ENCODE measurements around the gene PRAC2.
A peak's percentile ranks its signal among the peaks of the same experiment; 100 is the strongest.

PRAC2 gene

GRCh38 chr17:48720266-48721008 lies 2.5 kb upstream of the PRAC2 start:
- no peak for DNase-seq

GRCh38 chr17:48721009-48721402 lies 2.0 kb upstream of the PRAC2 start:
- DNase-seq = no peak

GRCh38 chr17:48722201-48722907 lies 631 bp upstream of the PRAC2 start, which contains the start of gene PRAC1:
TSS of gene PRAC1 (minus strand) at chr17:48722518. CDS start at chr17:48722392, 126 bp downstream.
- DNase-seq = no peak

- DNase-seq = no peak
Measured at GRCh38 chr17:48723423-48724250, 652 bp downstream of the PRAC2 start.

- peak; percentile 6 to 45 for DNase-seq
Measured at GRCh38 chr17:48724251-48725003, 1.4 kb downstream of the PRAC2 start.

GRCh38 chr17:48725004-48725287 lies 2.0 kb downstream of the PRAC2 start:
- DNase-seq = no peak

GRCh38 chr17:48725288-48726064 lies 2.5 kb downstream of the PRAC2 start:
- no peak for DNase-seq

GRCh38 chr17:48726114-48726915 lies 3.3 kb downstream of the PRAC2 start:
- no peak for DNase-seq

- DNase-seq = no peak
Measured at GRCh38 chr17:48726916-48727286, 3.9 kb downstream of the PRAC2 start.

GRCh38 chr17:48727415-48728175 lies 4.6 kb downstream of the PRAC2 start:
- no peak for DNase-seq

- no peak for DNase-seq
Measured at GRCh38 chr17:48728232-48729231, 5.5 kb downstream of the PRAC2 start, which contains the start of gene HOXB13. TSS of gene HOXB13 (minus strand) at chr17:48728750. CDS start at chr17:48728593, 157 bp downstream.

- no peak for DNase-seq
Measured at GRCh38 chr17:48729335-48730239, 6.6 kb downstream of the PRAC2 start.

- no peak for DNase-seq
Measured at GRCh38 chr17:48730240-48730550, 7.2 kb downstream of the PRAC2 start.

GRCh38 chr17:48731355-48731754 lies 8.4 kb downstream of the PRAC2 start:
- no peak for DNase-seq

GRCh38 chr17:48732688-48733629 lies 10.0 kb downstream of the PRAC2 start:
- DNase-seq = no peak

GRCh38 chr17:48733632-48734328 lies 10.8 kb downstream of the PRAC2 start:
- DNase-seq = no peak

Data from hippocampal formation (tissue), 2 donors.